Mucosa of descending colon (tissue), 3 donors: Measurements from ENCODE around the gene APOL6. TPM values are rescaled to one million over a fixed set of nuclear protein-coding genes. Genes with fewer than 3 reads are reported as not detected.

ENCODE experiments used
- ATAC-seq: fragments of 200-7000 bp; cut with Tn5 transposase; one replicate; pipeline ENCODE4 v1.9.1; 2020; ENCODE audit warnings: mild to moderate bottlenecking, moderate library complexity
- DNase-seq, 3 donors: peaks; one replicate each; pipeline ENCODE4 v3.0.0-alpha.2; 2020
- H3K36me3 ChIP-seq: fragments of 200-600 bp; one replicate; pipeline ENCODE4 v1.8.0; 2021; ENCODE audit warnings: low read depth, mild to moderate bottlenecking
- H3K4me1 ChIP-seq: fragments of 200-600 bp; one replicate; pipeline ENCODE4 v1.8.0; 2021; ENCODE audit warnings: low read depth, mild to moderate bottlenecking
- H3K4me3 ChIP-seq: fragments of 200-600 bp; one replicate; pipeline ENCODE4 v1.8.0; 2021; ENCODE audit warnings: mild to moderate bottlenecking
- H3K9me3 ChIP-seq: fragments of 200-600 bp; one replicate; pipeline ENCODE4 v1.8.0; 2021; ENCODE audit warnings: mild to moderate bottlenecking
- intact Hi-C, 2 donors: fragments of 100-400 bp; cut with DNase I in 1 of 2; cut with micrococcal nuclease in 1 of 2; formaldehyde crosslinking; loops; one replicate each; pipeline versions ENCODE4 v1.11.0 to v1.11.1; 2022; cut with DNase I, micrococcal nuclease
- total RNA-seq, 3 donors: library from RNA; stranded (reverse); fragmentation: NEBNext Ultra II Directional in 2 of 3; extraction: Animal tissue kit (Norgen Biotek cat#: 25700) in 2 of 3; gene quantifications; one replicate each; pipeline versions ENCODE4 v1.2.1 to v1.2.4, GENCODE V29; 2021 to 2023
- TF ChIP-seq, protein P1 (sequence below): fragments of 200-600 bp; IDR thresholded peaks from one replicate; pipeline ENCODE4 v1.8.0; 2022; ENCODE audit warnings: antibody characterized with exemption, mild to moderate bottlenecking
- donor health status: DM: no; HTN: no; CAD: no; lungs with moderate emphysema.
- donor health status: DM: no; HTN: no; CAD: no.
- donor health status: DM: no; HTN: yes; CAD: no.

The APOL6 gene
- total RNA-seq, 3 donors from 2014 or later, result 40.3 to 43.1 (median 42.1) TPM

DNA sequence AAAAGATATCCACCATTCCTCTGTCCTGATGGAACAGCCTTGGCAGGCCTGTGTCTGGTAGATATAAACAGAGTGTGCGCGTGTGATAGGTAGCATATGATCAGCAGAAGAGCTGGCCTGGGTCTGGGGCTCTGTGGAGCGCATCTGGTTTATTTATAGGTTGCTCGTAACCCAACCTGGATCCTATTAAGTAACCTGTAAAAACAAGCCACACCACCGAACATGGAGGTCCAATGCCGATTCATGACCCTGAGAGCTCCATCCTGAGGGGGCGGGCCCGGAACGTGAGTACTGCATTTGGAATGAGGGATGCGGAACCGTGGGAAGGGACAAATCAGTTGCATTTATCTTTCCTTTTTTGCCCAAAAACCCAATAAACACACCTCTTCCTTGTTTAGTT is 37.5 kb downstream of the APOL6 start:
- TF ChIP-seq, protein P1, sequence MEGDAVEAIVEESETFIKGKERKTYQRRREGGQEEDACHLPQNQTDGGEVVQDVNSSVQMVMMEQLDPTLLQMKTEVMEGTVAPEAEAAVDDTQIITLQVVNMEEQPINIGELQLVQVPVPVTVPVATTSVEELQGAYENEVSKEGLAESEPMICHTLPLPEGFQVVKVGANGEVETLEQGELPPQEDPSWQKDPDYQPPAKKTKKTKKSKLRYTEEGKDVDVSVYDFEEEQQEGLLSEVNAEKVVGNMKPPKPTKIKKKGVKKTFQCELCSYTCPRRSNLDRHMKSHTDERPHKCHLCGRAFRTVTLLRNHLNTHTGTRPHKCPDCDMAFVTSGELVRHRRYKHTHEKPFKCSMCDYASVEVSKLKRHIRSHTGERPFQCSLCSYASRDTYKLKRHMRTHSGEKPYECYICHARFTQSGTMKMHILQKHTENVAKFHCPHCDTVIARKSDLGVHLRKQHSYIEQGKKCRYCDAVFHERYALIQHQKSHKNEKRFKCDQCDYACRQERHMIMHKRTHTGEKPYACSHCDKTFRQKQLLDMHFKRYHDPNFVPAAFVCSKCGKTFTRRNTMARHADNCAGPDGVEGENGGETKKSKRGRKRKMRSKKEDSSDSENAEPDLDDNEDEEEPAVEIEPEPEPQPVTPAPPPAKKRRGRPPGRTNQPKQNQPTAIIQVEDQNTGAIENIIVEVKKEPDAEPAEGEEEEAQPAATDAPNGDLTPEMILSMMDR, result no peak
- intact Hi-C loops, result no loop called here
- H3K36me3 ChIP-seq, result no peaks in the 10 kb centered on the region
- DNase-seq (no peak), ATAC-seq (no peak)
- H3K4me1 ChIP-seq, result no peaks in the 10 kb centered on the region
- H3K9me3 ChIP-seq, result no peaks in the 10 kb centered on the region
- H3K4me3 ChIP-seq, result no peak overlapping the region

DNA sequence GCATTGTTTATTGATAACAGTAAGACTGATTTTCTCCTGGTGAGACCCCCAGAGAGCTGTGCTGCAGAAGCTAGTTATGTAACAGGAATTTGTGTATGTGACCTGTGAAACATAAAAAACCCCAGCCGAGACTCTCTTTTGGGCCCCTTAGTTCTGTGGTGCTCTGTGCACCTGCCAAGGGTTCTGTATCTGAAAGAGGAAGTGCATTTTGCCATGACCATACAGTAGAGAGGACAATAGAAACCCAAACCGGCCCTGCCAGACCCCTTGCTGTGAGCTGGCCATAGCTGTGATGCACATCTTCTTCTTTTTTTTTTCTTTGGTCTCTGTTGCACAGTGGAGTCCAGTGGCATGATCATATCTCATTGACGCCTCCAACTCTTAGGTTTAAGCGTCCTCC is 38.1 kb downstream of the APOL6 start:
- no peaks in the 10 kb centered on the region for H3K4me1 ChIP-seq
- intact Hi-C loops, result no loop called here
- H3K4me3 ChIP-seq, result no peak overlapping the region
- TF ChIP-seq, protein P1, result no peak
- DNase-seq, result no peak
- no peaks in the 10 kb centered on the region for H3K9me3 ChIP-seq
- no peaks in the 10 kb centered on the region for H3K36me3 ChIP-seq
- no peak for ATAC-seq

- H3K9me3 ChIP-seq, result no peaks in the 10 kb centered on the region
- no peak overlapping the region for H3K4me3 ChIP-seq
- TF ChIP-seq, protein P1, result no peak
- H3K4me1 ChIP-seq, result no peaks in the 10 kb centered on the region
- no peaks in the 10 kb centered on the region for H3K36me3 ChIP-seq
- DNase-seq (no peak), ATAC-seq (no peak)
- intact Hi-C loops, result no loop called here
Observed at GRCh38 chr22:35687461-35687860, 39.2 kb downstream of the APOL6 start.

DNA sequence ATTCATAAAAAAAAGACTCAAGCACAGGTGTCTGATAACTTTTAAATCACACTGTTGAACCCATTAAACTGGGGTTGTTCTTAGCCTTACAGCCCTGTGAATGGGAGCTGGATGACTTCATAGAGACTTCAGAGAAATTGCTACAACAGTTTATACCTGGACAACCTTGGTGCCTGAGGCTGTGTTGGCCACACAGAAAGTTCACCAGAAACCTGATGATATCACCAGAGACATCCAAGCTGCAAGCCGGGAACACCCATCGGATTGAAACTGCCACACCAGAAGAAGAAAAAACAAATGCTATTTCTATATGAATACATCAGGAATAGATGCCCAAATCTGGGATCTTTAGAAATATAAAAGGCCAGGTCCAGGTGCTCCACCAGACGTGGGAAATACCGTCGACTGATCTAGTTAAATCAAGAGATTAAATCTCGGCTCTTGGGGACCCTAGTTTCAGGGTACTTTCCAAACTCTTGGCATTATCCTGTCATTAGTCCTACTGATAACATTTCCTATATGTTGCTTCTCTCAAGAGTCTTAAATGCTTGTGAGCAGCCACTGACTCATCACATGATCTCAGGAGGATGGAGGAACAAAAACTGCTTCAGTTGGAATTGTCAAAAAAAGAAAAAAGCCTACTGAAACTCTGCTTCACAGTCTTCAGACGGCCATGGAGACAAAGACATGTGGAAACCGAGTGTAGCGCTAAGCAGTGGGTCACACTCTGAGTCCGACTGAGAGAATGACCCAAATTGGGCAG is 40.8 kb downstream of the APOL6 start:
- no peak for ATAC-seq
- H3K36me3 ChIP-seq, result no peaks in the 10 kb centered on the region
- no peak overlapping the region for H3K4me3 ChIP-seq
- TF ChIP-seq, protein P1, result no peak
- no peaks in the 10 kb centered on the region for H3K9me3 ChIP-seq
- no peaks in the 10 kb centered on the region for H3K4me1 ChIP-seq
- DNase-seq, result no peak
- intact Hi-C loops, result no loop called here

DNA sequence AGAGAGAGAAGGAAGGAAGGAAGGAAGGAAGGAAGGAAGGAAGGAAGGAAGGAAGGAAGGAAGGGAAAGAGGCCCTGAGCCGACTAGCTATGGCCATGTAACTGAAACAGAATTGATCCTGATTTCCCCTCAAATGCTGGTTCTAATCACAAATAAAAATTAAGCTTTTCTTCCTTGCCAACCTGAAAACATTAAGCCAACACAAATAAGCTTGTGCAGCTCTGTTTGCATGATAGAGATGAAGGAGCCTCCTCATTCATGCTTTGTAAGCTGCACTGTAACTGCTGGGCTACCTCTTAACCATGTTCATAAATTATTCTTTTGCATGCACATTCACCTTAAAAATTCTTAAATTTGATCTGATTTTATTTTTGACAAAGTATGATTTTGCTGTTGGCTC is 41.8 kb downstream of the APOL6 start:
- intact Hi-C loops, result no loop called here
- Histone ChIP-seq H3K4me1 (no peaks in the 10 kb centered on the region), H3K36me3 (no peaks in the 10 kb centered on the region), H3K9me3 (no peaks in the 10 kb centered on the region), H3K4me3 (no peak overlapping the region)
- no peak for DNase-seq
- TF ChIP-seq, protein P1, result no peak
- no peak for ATAC-seq
